CD4-positive, alpha-beta T cell treated with Interleukin-6 for 4 hours (primary cell): ENCODE data around the gene ING4.
"Not testable (repeated sequence)": the region's sequence is repeated elsewhere in the genome, so short reads cannot be mapped to it uniquely, and the experiment has no call there.

Source experiments
- DNase-seq: peaks from one replicate; pipeline ENCODE4 v3.0.0-alpha.2; 2020; ENCODE audit warnings: mixed read lengths

ING4 gene

DNA sequence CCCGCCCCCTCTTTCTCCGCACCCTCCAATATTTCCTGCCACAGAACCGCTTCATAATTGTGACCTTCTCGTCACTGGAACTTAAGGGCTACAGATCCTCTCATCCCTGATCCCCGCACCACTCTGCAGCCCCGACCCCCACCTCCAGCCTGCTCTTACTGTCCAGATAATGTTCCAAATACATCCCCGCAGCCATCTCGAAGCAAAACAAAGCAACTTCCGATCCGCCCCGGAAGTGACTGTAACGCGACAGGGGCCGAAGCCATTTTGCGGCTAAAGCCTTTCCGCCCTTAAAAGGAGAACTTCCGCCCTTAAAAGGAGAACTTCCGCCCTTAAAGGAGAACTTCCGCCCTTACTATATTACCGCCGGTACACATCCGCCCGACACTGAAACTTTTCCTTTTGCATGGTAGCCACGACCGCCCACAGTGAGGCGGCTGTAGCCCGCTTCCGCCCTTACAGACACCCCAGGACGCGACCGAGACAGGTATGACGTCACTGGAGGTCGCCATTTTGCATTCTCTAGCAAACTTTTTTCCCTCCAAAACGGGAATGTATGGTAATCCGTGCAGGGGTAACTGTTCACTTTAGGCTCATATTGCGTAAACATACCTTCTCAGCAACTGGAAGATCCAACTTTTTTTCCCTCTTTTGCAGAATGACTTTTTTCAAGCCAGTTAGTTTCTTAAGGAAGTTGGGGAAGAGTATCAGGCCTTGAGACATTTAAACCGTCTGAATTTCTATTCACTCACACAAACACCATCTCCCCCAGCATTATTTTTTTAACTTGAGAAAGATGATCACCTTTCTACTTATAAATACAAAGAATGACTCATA is at the start of gene ING4:
Gene ING4, minus strand, starts transcription at position 214 of the 837 bp plus-strand sequence. Its CDS starts 18 bp downstream, at position 196.
- DNase-seq = peak; percentile 97

DNA sequence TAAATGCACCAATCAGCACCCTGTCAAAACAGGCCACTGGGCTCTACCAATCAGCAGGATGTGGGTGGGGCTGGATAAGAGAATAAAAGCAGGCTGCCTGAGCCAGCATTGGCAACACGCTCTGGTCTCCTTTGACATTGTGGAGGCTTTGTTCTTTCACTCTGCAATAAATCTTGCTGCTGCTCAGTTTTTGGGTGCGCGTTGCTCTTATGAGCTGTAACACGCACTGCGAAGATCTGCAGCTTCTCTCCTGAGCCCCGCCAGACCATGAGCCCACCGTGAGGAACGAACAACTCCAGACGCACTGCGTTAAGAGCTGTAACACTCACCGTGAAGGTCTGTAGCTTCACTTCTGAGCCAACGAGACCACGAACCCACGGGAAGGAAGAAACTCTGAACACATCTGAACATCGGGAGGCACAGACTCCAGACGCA is 46.1 kb upstream of the ING4 start:
- peak; percentile 21 for DNase-seq

DNA sequence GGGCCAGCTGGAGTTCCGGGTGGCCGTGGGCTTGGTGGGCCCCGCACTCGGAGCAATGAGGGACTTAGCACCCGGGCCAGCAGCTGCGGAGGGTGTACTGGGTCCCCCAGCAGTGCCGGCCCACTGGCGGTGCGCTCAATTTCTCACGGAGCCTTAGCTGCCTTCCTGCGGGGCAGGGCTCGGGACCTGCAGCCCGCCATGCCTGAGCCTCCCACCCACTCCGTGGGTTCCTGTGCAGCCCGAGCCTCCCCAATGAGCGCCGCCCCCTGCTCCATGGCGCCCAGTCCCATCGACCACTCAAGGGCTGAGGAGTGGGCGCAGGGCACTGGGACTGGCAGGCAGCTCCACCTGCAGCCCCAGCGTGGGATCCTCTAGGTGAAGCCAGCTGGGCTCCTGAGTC is 45.4 kb upstream of the ING4 start:
- not testable (repeated sequence) for DNase-seq

- DNase-seq = no peak
Observed at GRCh38 chr12:6703631-6704030, 40.7 kb upstream of the ING4 start.

- DNase-seq = no peak
Observed at GRCh38 chr12:6701078-6701768, 38.3 kb upstream of the ING4 start.

- peak; percentile 67 for DNase-seq
Observed at GRCh38 chr12:6700646-6701051, 37.7 kb upstream of the ING4 start, which contains the start of gene PIANP. Gene PIANP (minus strand): TSS chr12:6700815. CDS start chr12:6698061, 2,754 bp downstream.

GRCh38 chr12:6699989-6700645 is 37.2 kb upstream of the ING4 start:
- DNase-seq = peak; percentile 35

- no peak for DNase-seq
Observed at GRCh38 chr12:6699259-6699988, 36.5 kb upstream of the ING4 start.

- no peak for DNase-seq
Observed at GRCh38 chr12:6698352-6699046, 35.6 kb upstream of the ING4 start.

GRCh38 chr12:6697584-6698351 is 34.8 kb upstream of the ING4 start:
- peak; percentile 26 for DNase-seq

- DNase-seq = no peak
Observed at GRCh38 chr12:6696690-6697583, 34.0 kb upstream of the ING4 start.

DNA sequence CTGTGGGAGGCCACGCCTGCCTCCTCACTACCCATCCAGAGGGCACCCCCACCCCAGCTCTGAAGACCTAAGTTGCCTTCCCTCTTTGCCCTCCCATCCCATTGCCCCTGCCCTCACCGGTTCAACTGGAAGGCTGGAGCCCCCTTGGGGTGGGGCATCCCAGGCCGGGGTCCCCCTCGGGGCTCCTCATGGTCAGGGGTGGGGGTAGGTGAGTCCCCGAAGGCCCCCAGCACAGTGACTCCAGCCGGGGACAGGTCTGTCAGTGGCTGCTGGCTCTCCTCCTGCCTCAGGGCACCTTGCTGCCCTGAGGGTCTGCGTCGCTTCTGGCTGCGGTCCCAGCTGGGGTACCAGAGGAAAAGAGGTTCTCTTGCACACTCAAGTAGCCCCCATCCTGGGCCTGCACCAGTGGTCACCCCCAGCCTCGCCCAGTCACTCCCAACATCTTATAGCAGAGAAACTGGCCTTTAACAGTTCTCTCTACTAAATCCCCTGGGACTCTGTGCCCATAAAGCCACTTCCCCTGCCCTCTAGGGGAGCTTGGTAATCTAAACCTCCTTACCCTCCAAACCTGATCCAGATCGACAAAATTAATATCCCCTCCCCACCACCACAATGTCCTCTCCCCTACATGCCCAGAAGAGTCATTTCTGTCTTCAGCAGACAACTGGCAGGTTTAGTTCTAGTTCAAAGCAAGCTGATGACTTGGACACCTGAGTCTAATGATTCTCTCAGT is 32.6 kb upstream of the ING4 start:
- DNase-seq = no peak

DNA sequence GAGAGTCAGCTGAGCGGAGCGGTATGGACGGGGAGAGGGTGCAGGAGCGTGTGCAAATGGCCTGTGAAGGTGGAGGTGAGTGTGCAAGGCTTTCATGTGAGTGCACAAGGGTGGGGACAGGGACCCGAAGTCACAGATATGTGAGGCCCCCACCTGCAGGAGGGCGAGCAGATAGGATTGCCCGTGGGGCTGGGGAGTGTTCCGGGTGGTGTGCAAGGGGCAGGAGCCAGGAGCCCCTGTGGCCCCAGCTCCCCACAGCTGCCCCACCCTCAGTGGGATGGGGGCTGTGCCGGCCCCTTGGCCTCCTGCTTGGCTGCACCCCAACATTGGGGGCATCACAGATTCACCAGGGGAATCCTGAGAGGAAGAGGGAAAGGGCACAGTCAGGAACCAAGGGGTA is 31.8 kb upstream of the ING4 start:
- DNase-seq = no peak

DNA sequence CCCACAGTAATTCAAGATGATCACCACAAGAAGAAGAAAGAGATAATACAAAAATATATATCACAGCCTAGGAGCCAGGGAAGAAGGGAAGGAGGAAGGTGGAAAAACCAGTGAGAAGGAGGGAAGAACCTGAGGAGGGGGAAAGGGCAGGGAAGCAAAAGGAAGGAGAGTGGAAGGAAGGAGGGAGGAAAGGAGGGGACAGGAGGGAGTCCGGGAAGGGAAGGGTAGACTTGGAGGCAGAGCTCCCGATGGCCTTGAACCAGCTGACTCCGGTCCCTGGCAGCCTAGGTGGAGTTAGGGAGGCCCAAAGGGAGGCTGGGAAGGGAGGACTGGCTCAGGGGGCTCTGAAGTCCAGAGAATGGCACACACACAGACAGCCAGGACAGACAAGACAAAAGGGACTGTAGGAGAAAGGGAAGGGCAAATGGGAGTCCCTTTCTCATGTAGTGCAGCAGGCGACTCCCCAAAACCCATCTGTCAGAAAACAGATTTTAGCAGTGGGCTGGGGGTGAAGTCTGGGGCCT is 31.0 kb upstream of the ING4 start:
- DNase-seq = no peak

- no peak for DNase-seq
Observed at GRCh38 chr12:6692888-6693287, 30.0 kb upstream of the ING4 start.

GRCh38 chr12:6691473-6691872 is 28.6 kb upstream of the ING4 start:
- DNase-seq = no peak

- DNase-seq = peak; percentile 97
Observed at GRCh38 chr12:6688999-6689882, 26.3 kb upstream of the ING4 start, which contains the start of gene ZNF384. Gene ZNF384 (minus strand): TSS chr12:6689375. CDS start chr12:6679520, 9,855 bp downstream.

DNA sequence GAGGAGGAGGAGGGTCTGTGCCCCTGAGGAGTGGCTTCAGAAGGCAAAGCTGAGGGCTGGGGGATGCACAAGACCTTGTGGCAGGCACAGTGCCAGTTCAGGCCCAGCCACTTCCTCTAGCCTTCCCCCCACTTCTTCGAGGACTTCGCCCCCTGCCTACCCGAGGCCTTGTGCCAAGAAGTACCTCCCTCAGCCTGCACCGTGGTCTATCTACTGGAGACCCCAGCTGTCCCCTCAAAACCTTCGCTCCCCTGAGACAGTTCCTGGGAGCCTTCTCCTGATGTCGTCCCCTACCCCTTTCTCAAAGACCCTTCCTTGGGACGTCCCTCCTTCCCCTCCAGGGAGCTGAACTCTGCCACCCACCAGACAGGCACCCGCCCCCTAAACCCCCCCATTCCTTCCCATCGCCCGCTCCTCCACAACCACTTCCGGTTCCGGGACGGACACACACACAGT is 25.7 kb upstream of the ING4 start:
- peak; percentile 51 for DNase-seq
